ENCODE data around the gene ADA.

ADA gene

GRCh38 chr20:44622501-44623270 lies 28.8 kb downstream of the ADA start:
- DNase-seq: no peak

GRCh38 chr20:44621939-44622338 lies 29.6 kb downstream of the ADA start:
- no peak for DNase-seq

DNA sequence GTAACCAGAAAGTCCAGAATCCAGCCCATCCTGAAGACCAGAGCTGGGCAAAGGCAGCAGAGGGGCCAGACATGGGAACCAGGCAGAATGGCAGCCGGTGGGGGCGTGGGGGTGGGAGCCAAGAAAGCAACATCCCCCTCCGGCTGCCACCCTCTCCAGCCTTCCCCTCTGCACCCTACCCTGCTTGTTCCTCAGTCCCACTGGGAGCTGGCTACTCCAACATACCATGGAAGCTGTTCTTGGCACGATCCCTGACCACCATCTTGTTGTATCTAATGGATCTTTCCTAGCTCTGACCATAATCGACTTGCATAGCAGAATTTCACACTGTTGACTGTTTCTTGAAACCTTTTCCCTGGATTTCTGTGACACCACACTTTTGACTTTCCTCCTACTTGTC lies 30.2 kb downstream of the ADA start:
- no peak for DNase-seq

DNA sequence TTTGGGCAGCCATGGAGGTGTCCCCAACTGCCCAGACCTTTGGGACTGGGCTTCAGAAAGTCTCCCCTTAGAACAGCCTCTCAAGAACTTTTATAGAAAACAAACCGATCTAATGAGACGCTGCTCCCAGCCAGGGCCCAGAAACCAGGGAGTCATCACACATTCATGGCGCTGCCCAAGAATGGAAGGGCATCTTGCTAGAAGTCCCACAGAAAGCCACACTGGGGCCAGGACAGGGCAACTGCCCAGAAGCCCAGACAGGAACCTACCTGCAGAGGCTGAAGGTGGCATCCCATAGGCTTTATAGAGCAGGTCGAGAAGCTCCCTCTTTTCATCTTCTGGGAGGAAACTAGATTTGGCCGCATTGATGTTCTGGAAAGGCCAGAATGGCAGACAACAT lies 31.5 kb downstream of the ADA start:
- no peak for DNase-seq

GRCh38 chr20:44619294-44619693 lies 32.2 kb downstream of the ADA start:
- DNase-seq: no peak

DNA sequence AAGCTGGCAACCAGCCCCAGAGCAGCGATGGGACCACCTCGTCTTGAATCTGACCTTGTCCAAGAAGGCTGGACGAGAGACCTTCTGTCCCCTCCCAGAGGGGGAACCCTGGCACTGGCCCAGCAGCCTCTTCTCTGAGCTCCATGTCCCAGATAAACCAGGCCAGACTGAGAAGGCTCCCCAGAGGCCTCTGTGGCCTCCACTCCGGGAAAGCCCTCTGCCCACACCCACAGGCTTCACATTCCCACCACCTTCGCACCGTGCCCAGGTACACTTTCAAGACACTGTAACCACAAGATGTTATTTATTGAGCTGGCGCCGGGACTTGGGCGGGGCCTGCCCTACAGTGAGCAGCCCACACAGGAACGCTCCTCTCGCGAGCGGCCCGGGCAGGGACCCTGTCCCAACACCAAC lies 33.2 kb downstream of the ADA start:
- no peak for DNase-seq

DNA sequence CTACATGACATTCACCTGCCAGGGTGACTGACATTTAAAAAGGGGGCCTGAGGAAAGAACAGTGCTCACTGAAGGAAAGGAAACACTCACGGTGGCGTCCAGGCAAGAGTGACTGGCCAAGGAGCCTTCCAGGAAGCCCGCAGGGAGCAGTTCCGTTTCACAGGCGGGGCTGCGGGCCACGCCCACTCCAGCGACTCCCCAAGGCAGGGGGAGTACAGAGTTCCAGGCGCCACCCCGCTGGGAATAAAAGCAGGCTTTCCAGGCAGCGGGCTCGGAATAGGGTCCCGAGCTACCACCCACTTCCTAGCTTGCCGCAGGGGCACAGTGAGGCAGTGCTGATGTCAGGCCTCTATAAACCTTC lies 34.9 kb downstream of the ADA start:
- no peak for DNase-seq

- DNase-seq: no peak
Observed at GRCh38 chr20:44615876-44616603, 35.5 kb downstream of the ADA start.

DNA sequence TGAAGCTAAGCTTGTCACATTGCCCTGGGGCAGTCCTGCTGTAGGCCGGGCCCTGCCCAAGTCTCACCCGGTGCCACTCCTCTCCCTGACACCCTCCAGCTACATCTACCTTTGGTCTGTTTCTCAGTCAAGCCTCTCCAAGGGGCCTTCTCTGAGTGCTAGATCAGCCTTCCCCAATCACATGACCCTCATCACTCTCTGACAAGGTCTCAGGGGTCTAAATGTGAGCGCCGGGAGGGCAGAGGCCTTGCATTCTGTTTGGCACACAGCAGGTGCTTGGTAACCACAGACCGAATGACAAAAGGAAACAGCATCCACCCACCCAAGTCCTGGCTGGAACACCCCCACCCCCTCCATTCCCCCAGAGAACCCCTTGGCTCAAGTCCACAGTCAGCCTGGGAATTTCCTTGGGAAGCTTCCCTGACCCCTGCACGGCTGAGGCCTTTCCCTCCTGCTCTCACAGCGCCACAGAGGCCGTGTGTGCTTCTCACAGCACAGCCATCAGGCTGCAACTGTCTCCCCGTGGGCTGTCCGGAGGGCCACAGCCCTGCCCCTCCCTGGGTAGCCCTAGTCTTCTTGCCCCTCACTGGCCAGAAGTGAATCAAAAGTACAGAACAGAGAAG lies 36.2 kb downstream of the ADA start:
- DNase-seq: no peak

GRCh38 chr20:44614525-44614924 lies 37.0 kb downstream of the ADA start:
- no peak for DNase-seq

- DNase-seq: no peak
Observed at GRCh38 chr20:44613575-44613974, 37.9 kb downstream of the ADA start.

DNA sequence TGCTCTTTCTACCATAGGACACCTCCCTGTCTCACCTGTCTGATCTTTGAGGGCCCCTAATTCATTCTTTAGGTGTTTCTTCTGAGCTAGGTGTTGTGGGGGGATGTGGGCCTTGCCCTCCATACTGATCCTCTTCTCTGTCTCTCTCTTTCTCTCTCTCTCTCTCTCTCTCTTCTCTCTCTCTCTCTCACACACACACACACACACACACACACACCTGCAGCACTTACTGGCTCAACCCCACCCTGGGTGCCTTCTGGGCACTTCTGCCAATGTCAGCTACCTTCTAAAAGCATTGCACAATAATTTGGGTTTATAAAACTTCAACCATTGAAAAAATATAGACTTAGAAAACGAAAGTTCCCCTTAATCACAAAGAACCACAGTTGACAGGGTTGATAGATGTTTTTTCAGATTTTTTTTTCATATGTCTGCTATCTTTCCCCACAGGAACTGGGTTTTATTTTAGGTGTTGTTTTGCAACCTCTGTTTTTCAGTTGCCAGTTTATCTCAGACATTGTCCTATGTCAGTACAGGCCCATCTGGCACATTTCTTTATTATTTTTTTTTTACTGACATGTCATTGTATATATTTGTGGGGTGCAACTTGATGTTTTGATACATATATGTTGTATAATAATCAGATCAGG lies 41.1 kb downstream of the ADA start:
- no peak for DNase-seq

GRCh38 chr20:44609516-44610312 lies 41.8 kb downstream of the ADA start:
- DNase-seq: peak; percentile 77

- no peak for DNase-seq
Observed at GRCh38 chr20:44609006-44609515, 42.4 kb downstream of the ADA start.

GRCh38 chr20:44606725-44607441 lies 44.6 kb downstream of the ADA start:
- DNase-seq: no peak

- DNase-seq: no peak
Observed at GRCh38 chr20:44603327-44603726, 48.2 kb downstream of the ADA start.

DNA sequence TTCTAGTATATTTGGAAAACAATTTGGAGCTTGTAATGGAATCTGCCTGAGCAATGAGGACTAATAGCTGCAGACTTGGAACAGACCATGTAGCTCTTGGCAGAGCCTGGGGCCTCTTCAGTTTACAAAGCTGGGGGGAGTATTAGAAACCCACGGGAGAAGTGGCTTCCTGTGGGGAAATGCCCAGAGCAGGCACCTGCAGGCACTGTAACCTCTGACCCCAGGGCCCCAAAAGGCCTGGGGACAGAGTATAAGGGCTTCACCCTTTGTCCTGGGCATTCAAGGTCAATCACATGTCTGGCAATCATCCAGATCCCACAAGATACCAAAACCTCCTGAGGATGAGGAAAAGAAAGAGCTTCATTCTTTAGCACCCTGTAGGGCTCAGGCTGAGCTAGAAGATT lies 49.7 kb downstream of the ADA start:
- DNase-seq: peak; percentile 20

- DNase-seq: no peak
Observed at GRCh38 chr20:44601236-44601671, 50.2 kb downstream of the ADA start.

GRCh38 chr20:44600758-44601201 lies 50.7 kb downstream of the ADA start:
- no peak for DNase-seq

DNA sequence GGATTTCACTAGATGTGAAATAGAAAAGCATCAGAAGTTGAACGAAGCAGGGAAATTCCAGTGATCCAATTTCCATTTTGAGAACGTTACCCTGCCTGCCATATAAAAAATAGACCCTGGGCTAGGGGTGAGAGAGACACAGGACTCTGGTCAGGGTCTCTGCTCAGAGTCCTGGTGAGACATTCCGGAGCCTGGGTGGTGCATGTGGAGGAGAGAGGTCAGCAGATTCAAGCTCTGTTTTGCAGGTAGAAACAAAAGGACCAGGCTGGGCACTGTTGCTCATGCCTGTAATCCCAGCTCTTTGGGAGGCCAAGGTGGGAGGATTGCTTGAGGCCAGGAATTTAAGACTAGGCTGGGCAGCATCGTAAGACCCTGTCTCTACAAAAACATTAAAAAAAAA lies 51.2 kb downstream of the ADA start:
- no peak for DNase-seq

- DNase-seq: no peak
Observed at GRCh38 chr20:44599715-44600114, 51.8 kb downstream of the ADA start.
